ENCODE data around the gene CAMK1.

Gene CAMK1

DNA sequence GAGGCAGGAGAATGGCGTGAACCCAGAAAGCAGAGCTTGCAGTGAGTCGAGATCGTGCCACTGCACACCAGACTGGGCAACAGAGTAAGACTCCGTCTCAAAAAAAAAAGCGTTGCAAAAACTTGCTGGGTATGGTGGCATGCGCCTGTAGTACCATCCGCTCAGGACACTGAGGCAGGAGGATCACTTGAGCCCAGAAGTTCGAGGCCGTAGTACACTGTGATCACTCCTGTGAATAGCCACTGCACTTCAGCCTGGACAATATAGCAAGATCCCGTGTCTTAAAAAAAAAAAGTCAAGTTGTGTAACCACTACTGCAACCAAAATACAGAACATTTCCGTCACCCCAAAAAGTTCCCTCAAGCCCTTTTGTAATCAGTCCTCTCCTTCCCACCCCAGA is 24.7 kb upstream of the CAMK1 start:
- Histone ChIP-seq H3K4me3 (replicated peaks; ENCODE audit: insufficient read depth, low read length) (no peak overlapping the region), H3K27ac (replicated peaks) (no peak overlapping the region), H3K27me3 (ENCODE audit: insufficient read depth, poor library complexity, severe bottlenecking) (no peaks in the 10 kb centered on the region)
- no peak for DNase-seq (ENCODE audit: low read depth in 1 of 2, low spot score in 1 of 2)
- TF ChIP-seq, protein P1, sequence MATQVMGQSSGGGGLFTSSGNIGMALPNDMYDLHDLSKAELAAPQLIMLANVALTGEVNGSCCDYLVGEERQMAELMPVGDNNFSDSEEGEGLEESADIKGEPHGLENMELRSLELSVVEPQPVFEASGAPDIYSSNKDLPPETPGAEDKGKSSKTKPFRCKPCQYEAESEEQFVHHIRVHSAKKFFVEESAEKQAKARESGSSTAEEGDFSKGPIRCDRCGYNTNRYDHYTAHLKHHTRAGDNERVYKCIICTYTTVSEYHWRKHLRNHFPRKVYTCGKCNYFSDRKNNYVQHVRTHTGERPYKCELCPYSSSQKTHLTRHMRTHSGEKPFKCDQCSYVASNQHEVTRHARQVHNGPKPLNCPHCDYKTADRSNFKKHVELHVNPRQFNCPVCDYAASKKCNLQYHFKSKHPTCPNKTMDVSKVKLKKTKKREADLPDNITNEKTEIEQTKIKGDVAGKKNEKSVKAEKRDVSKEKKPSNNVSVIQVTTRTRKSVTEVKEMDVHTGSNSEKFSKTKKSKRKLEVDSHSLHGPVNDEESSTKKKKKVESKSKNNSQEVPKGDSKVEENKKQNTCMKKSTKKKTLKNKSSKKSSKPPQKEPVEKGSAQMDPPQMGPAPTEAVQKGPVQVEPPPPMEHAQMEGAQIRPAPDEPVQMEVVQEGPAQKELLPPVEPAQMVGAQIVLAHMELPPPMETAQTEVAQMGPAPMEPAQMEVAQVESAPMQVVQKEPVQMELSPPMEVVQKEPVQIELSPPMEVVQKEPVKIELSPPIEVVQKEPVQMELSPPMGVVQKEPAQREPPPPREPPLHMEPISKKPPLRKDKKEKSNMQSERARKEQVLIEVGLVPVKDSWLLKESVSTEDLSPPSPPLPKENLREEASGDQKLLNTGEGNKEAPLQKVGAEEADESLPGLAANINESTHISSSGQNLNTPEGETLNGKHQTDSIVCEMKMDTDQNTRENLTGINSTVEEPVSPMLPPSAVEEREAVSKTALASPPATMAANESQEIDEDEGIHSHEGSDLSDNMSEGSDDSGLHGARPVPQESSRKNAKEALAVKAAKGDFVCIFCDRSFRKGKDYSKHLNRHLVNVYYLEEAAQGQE (IDR thresholded peaks at IDR 0.05; ENCODE audit: insufficient replicate concordance, low read depth), result no peak
- TF ChIP-seq, protein P2, sequence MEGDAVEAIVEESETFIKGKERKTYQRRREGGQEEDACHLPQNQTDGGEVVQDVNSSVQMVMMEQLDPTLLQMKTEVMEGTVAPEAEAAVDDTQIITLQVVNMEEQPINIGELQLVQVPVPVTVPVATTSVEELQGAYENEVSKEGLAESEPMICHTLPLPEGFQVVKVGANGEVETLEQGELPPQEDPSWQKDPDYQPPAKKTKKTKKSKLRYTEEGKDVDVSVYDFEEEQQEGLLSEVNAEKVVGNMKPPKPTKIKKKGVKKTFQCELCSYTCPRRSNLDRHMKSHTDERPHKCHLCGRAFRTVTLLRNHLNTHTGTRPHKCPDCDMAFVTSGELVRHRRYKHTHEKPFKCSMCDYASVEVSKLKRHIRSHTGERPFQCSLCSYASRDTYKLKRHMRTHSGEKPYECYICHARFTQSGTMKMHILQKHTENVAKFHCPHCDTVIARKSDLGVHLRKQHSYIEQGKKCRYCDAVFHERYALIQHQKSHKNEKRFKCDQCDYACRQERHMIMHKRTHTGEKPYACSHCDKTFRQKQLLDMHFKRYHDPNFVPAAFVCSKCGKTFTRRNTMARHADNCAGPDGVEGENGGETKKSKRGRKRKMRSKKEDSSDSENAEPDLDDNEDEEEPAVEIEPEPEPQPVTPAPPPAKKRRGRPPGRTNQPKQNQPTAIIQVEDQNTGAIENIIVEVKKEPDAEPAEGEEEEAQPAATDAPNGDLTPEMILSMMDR (IDR thresholded peaks at IDR 0.05; ENCODE audit: insufficient read depth, low read length), result no peak
- TF ChIP-seq SPI1 (IDR thresholded peaks at IDR 0.05; ENCODE audit: borderline replicate concordance, low read depth) (no peak), POLR2AphosphoS5 (IDR thresholded peaks at IDR 0.05; ENCODE audit: low read depth) (no peak), GABPA (IDR thresholded peaks at IDR 0.05; ENCODE audit: low read depth) (no peak)

DNA sequence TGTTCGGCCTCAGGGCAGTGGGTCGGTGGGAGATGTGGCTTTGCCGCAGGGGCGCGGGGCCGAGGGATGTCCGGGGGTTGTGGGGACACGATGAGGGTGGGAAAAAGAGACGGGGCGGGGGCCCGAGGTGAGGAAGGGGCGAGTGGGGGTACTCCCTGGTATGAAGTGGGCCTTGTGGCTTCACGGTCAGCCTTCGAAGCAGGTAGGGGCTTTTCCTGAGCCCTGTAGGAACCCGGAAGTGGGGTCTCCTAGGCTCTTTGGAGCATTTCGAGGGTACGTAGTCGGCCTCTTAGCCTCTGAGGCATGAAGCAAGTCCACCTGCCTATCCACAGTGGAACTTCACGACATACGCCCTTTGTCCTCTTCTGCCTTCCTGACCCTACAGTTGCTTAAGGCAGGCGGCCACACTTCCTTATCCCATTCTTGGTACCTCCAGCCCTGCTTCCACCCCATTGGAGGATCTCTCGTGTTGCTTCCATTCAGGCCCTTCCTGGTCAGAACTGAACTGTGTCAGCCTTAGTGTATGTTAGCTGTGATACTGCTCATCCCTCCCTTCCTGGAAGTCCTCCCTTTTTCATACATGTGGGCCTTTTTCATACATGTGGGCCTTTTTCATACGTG is 23.5 kb upstream of the CAMK1 start:
- TF ChIP-seq, protein P2 (IDR thresholded peaks at IDR 0.05; ENCODE audit: insufficient read depth, low read length), result no peak
- TF ChIP-seq POLR2AphosphoS5 (IDR thresholded peaks at IDR 0.05; ENCODE audit: low read depth) (0 out of 2 replicates have a peak, but pooled peaks have one; percentile 20), SPI1 (IDR thresholded peaks at IDR 0.05; ENCODE audit: borderline replicate concordance, low read depth) (peak; percentile 61; the same call in 1 of the 2 replicates), GABPA (IDR thresholded peaks at IDR 0.05; ENCODE audit: low read depth) (0 out of 2 replicates have a peak, but pooled peaks have one; percentile 13)
- TF ChIP-seq, protein P1 (IDR thresholded peaks at IDR 0.05; ENCODE audit: insufficient replicate concordance, low read depth), result no peak
- peak; percentile 74 to 94 for DNase-seq (ENCODE audit: low read depth in 1 of 2, low spot score in 1 of 2)
- H3K27ac ChIP-seq (replicated peaks), result peak overlapping the region; percentile 99
- H3K4me3 ChIP-seq (replicated peaks; ENCODE audit: insufficient read depth, low read length), result peak overlapping the region; percentile 60
- no peaks in the 10 kb centered on the region for H3K27me3 ChIP-seq (ENCODE audit: insufficient read depth, poor library complexity, severe bottlenecking)

DNA sequence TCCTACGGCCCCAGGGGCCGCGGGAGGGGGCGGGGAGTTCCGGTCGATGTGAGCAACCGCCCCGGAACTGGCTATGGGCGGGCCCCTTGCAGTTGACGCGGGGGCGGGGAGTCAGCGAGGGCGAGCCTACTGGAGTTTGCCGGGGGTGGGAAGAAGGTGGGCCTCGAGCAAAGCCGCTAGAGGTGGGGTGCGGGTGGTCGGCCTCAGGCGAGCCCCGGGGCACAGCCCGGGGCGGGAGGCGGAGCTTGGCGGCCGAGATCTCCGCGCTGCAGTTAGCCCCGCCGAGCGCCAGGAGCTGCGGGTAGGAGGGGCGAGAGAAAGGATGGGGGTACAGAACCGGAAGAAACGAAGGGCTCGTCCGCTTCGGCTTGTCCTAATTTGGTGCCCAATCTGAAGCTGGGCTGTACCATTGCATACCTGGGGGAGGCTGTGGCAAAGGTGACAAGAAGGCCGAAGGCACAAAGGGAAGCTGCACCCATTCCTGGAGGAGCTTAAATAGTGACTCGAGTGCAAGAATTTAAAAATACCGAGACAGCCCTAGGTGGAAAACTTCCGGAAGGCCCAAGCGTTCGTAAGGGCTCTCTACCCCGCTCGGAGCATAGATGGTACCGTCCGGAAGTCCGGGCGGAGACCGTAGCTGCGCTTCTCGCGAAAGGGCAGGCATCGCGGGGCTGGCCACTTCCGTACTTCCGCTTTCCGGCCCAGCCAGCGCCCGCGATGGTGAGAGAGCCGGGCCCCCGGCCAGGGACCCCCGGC is 22.8 kb upstream of the CAMK1 start, which contains the start of the genes ARPC4 and TADA3:
Gene ARPC4 (plus strand): TSS at position 678 of the 756 bp plus-strand sequence. CDS start 40 bp downstream, at position 718.
Gene TADA3 (minus strand): TSS at position 69 of the 756 bp plus-strand sequence. CDS start 1,007 bp downstream, outside the sequence.
- H3K4me3 ChIP-seq (replicated peaks; ENCODE audit: insufficient read depth, low read length), result peak within 1 kb of the TSS; percentile 60
- peak; percentile 93 to 94 for DNase-seq (ENCODE audit: low read depth in 1 of 2, low spot score in 1 of 2)
- TF ChIP-seq, protein P2 (IDR thresholded peaks at IDR 0.05; ENCODE audit: insufficient read depth, low read length), result no peak
- TF ChIP-seq POLR2AphosphoS5 (IDR thresholded peaks at IDR 0.05; ENCODE audit: low read depth) (no peak; the same call in 1 of the 2 replicates), GABPA (IDR thresholded peaks at IDR 0.05; ENCODE audit: low read depth) (peak; percentile 53), SPI1 (IDR thresholded peaks at IDR 0.05; ENCODE audit: borderline replicate concordance, low read depth) (peak; percentile 71; the same call in 1 of the 2 replicates)
- TF ChIP-seq, protein P1 (IDR thresholded peaks at IDR 0.05; ENCODE audit: insufficient replicate concordance, low read depth), result peak; percentile 6
- no peaks in the 10 kb centered on the region for H3K27me3 ChIP-seq (ENCODE audit: insufficient read depth, poor library complexity, severe bottlenecking)
- H3K27ac ChIP-seq (replicated peaks), result peak within 1 kb of the TSS; percentile 99
